Neural progenitor cell (in vitro differentiated cells): ENCODE results near the gene UGT1A10. TPM values are rescaled to one million over a fixed set of nuclear protein-coding genes. Genes with fewer than 3 reads are reported as not detected.

ENCODE experiments used
- DNase-seq: peaks from one replicate; pipeline ENCODE4 v3.0.0-alpha.2; 2016; ENCODE audit warnings: low spot score
- H2AFZ ChIP-seq: fragments of 200-600 bp; sonication (generic); replicated peaks from 2 replicates; pipeline ENCODE4 v1.6.1; 2016; ENCODE audit warnings: antibody characterized with exemption
- H3F3A ChIP-seq: fragments of 200-600 bp; sonication (generic); 2 replicates; pipeline ENCODE4 v1.6.1; 2016; ENCODE audit warnings: antibody characterized with exemption, low read depth
- H3K27ac ChIP-seq: fragments of 200-600 bp; sonication (generic); 2 replicates; pipeline ENCODE4 v1.5.1; 2016; ENCODE audit warnings: mild to moderate bottlenecking
- H3K27me3 ChIP-seq: fragments of 200-600 bp; sonication (generic); 2 replicates; pipeline ENCODE4 v1.6.1; 2016; ENCODE audit warnings: mild to moderate bottlenecking, moderate library complexity
- H3K36me3 ChIP-seq: fragments of 200-600 bp; sonication (generic); 2 replicates; pipeline ENCODE4 v1.5.1; 2016
- H3K4me1 ChIP-seq: fragments of 200-600 bp; sonication (generic); 2 replicates; pipeline ENCODE4 v1.6.1; 2016; ENCODE audit warnings: mixed run types
- H3K4me2 ChIP-seq: fragments of 200-600 bp; sonication (generic); 2 replicates; pipeline ENCODE4 v1.6.1; 2016
- H3K4me3 ChIP-seq: fragments of 200-600 bp; sonication (generic); 2 replicates; pipeline ENCODE4 v1.5.1; 2016
- H3K79me2 ChIP-seq: fragments of 200-600 bp; sonication (generic); 2 replicates; pipeline ENCODE4 v1.6.1; 2016; ENCODE audit warnings: low read depth
- H3K9ac ChIP-seq: fragments of 200-600 bp; sonication (generic); 2 replicates; pipeline ENCODE4 v1.6.1; 2016
- H3K9me3 ChIP-seq: fragments of 200-600 bp; sonication (generic); 2 replicates; pipeline ENCODE4 v1.5.1; 2016; ENCODE audit warnings: low read depth
- H4K20me1 ChIP-seq: fragments of 200-600 bp; sonication (generic); 2 replicates; pipeline ENCODE4 v1.6.1; 2016; ENCODE audit warnings: low read depth
- H3K27ac Mint-ChIP-seq: 3 replicates; pipeline ENCODE4 v1.8.0; 2021; ENCODE audit warnings: mixed read lengths
- H3K27me3 Mint-ChIP-seq: 2 replicates; pipeline ENCODE4 v1.8.0; 2022; ENCODE audit warnings: low read depth, mild to moderate bottlenecking, inconsistent platforms, moderate library complexity, mixed read lengths; ENCODE audit not compliant: insufficient read depth
- H3K36me3 Mint-ChIP-seq: 3 replicates; pipeline ENCODE4 v1.8.0; 2021; ENCODE audit warnings: mixed read lengths
- H3K4me1 Mint-ChIP-seq: 3 replicates; pipeline ENCODE4 v1.8.0; 2021; ENCODE audit warnings: mixed read lengths
- H3K4me3 Mint-ChIP-seq: 3 replicates; pipeline ENCODE4 v1.8.0; 2021; ENCODE audit warnings: mild to moderate bottlenecking, moderate library complexity, mixed read lengths
- H3K9me3 Mint-ChIP-seq: 3 replicates; pipeline ENCODE4 v1.8.0; 2020; ENCODE audit warnings: mixed read lengths
- CTCF ChIP-seq: fragments of 200-600 bp; sonication (generic); IDR thresholded peaks from 2 replicates; pipeline ENCODE4 v1.5.1; 2017; ENCODE audit warnings: antibody characterized with exemption, mild to moderate bottlenecking
- EZH2 ChIP-seq: fragments of 200-600 bp; sonication (generic); IDR thresholded peaks from 2 replicates; pipeline ENCODE4 v1.6.1; 2017; ENCODE audit warnings: antibody characterized with exemption, mild to moderate bottlenecking, moderate library complexity
- EZH2phosphoT487 ChIP-seq: fragments of 200-600 bp; sonication (generic); IDR thresholded peaks from 2 replicates; pipeline ENCODE4 v1.6.1; 2017; ENCODE audit warnings: antibody characterized with exemption
- total RNA-seq: library from RNA; depleted of rRNA; stranded (reverse); fragments of >200 nt; gene quantifications from 2 replicates; pipeline ENCODE4 v1.2.3, GENCODE V29; 2015; ENCODE audit warnings: low replicate concordance

Gene UGT1A10
- total RNA-seq, 1 donor from 2014 or later: not detected

- H3K36me3 ChIP-seq: no peaks in the 10 kb centered on the region
- TF ChIP-seq EZH2: no peak
- TF ChIP-seq CTCF: no peak
- no peak for TF ChIP-seq EZH2phosphoT487
- no peak overlapping the region for H3K4me3 ChIP-seq
- no peak overlapping the region for H3K4me2 ChIP-seq
- no peaks in the 10 kb centered on the region for H3K4me1 Mint-ChIP-seq
- peaks cover 26% of the 10 kb centered on the region for H3K9me3 Mint-ChIP-seq
- no peaks in the 10 kb centered on the region for H3K4me1 ChIP-seq
- no peak overlapping the region for H3K27ac Mint-ChIP-seq
- no peak overlapping the region for H3K4me3 Mint-ChIP-seq
- no peak overlapping the region for H2AFZ ChIP-seq
- no peak overlapping the region for H3K9ac ChIP-seq
- H3K79me2 ChIP-seq: no peaks in the 10 kb centered on the region
- H3K27me3 ChIP-seq: no peaks in the 10 kb centered on the region
- H3K27me3 Mint-ChIP-seq: peaks cover 7% of the 10 kb centered on the region
- H4K20me1 ChIP-seq: no peaks in the 10 kb centered on the region
- H3K9me3 ChIP-seq: no peaks in the 10 kb centered on the region
- no peaks in the 10 kb centered on the region for H3F3A ChIP-seq
- peaks cover 3% of the 10 kb centered on the region for H3K36me3 Mint-ChIP-seq
- DNase-seq: no peak
- H3K27ac ChIP-seq: no peak overlapping the region
These were observed 137.6 kb downstream of the UGT1A10 start for GRCh38 chr2:233773854-233774253.

GRCh38 chr2:233775414-233775813 lies 139.2 kb downstream of the UGT1A10 start:
- Histone ChIP-seq H3K27ac (no peak overlapping the region), H3K4me3 (no peak overlapping the region), H3K79me2 (no peaks in the 10 kb centered on the region), H4K20me1 (no peaks in the 10 kb centered on the region), H3K4me1 (no peaks in the 10 kb centered on the region), H3K4me2 (no peak overlapping the region), H3F3A (no peaks in the 10 kb centered on the region), H3K27me3 (no peaks in the 10 kb centered on the region), H3K9ac (no peak overlapping the region), H3K9me3 (no peaks in the 10 kb centered on the region), H2AFZ (no peak overlapping the region), H3K36me3 (no peaks in the 10 kb centered on the region)
- no peak overlapping the region for H3K4me3 Mint-ChIP-seq
- no peak for DNase-seq
- H3K27me3 Mint-ChIP-seq: peaks cover 9% of the 10 kb centered on the region
- peaks cover 23% of the 10 kb centered on the region for H3K9me3 Mint-ChIP-seq
- H3K36me3 Mint-ChIP-seq: peaks cover 3% of the 10 kb centered on the region
- TF ChIP-seq CTCF (no peak), EZH2 (no peak), EZH2phosphoT487 (no peak)
- H3K4me1 Mint-ChIP-seq: no peaks in the 10 kb centered on the region
- H3K27ac Mint-ChIP-seq: no peak overlapping the region

- no peak within 1 kb of the TSS for H3K4me3 Mint-ChIP-seq
- no peak within 1 kb of the TSS for H3K27ac Mint-ChIP-seq
- peaks cover 16% of the 10 kb centered on the region for H3K9me3 Mint-ChIP-seq
These were observed 141.8 kb downstream of the UGT1A10 start, which contains the start of gene MROH2A for GRCh38 chr2:233778030-233778429. MROH2A (plus strand) TSS chr2:233778330; CDS start chr2:233779359, 1,029 bp downstream.

More at GRCh38 chr2:233778030-233778429, 141.8 kb downstream of the UGT1A10 start, which contains the start of gene MROH2A:
- Histone ChIP-seq H3K27ac (no peak within 1 kb of the TSS), H3K27me3 (no peaks in the 10 kb centered on the region), H3K4me1 (no peaks in the 10 kb centered on the region), H3K9ac (no peak within 1 kb of the TSS), H3K4me3 (no peak within 1 kb of the TSS), H3K36me3 (no peaks in the 10 kb centered on the region), H3K9me3 (no peaks in the 10 kb centered on the region), H2AFZ (no peak within 1 kb of the TSS), H4K20me1 (no peaks in the 10 kb centered on the region), H3K79me2 (no peaks in the 10 kb centered on the region), H3F3A (no peaks in the 10 kb centered on the region), H3K4me2 (no peak within 1 kb of the TSS)
- peaks cover 7% of the 10 kb centered on the region for H3K27me3 Mint-ChIP-seq
- H3K4me1 Mint-ChIP-seq: no peaks in the 10 kb centered on the region
- DNase-seq: no peak
- peaks cover 2% of the 10 kb centered on the region for H3K36me3 Mint-ChIP-seq
- TF ChIP-seq CTCF: no peak
- no peak for TF ChIP-seq EZH2
- no peak for TF ChIP-seq EZH2phosphoT487
